H1 (cell line): ENCODE data around the gene COPG1. TPM values are rescaled to one million over a fixed set of nuclear protein-coding genes. Genes with fewer than 3 reads are reported as not detected.
"Not testable (repeated sequence)": the region's sequence is repeated elsewhere in the genome, so short reads cannot be mapped to it uniquely, and the experiment has no call there.

Source experiments
- CTCF ChIA-PET: fragments of 300-600 bp; sonication (Branson Sonifier 250); formaldehyde crosslinking; loops from one replicate; lab custom pipeline; 2021; ENCODE audit not compliant: partially characterized antibody; lab: Charles Lee
- POLR2A ChIA-PET: fragments of 300-600 bp; sonication (Branson Sonifier 250); formaldehyde crosslinking; loops from one replicate; lab custom pipeline; 2021; ENCODE audit warnings: inconsistent platforms; ENCODE audit not compliant: partially characterized antibody; lab: Charles Lee
- DNase-seq, 2 experiments: peaks; one replicate each; pipeline versions ENCODE4 v3.0.0 to v3.0.0-alpha.2; 2010 to 2022; ENCODE audit warnings: low spot score in 2 of 2, low read depth in 1 of 2, mixed read lengths in 1 of 2
- FAIRE-seq: peaks from 2 replicates; lab custom pipeline; 2011; peaks lifted over from hg19 to GRCh38; lab: Jason Lieb, UNC
- H2AFZ ChIP-seq: 2 replicates; pipeline ENCODE4 v1.8.1; 2012; ENCODE audit warnings: low read length, inconsistent platforms
- H2AK5ac ChIP-seq: 2 replicates; pipeline ENCODE4 v1.6.1; 2013; ENCODE audit warnings: low read depth, low read length
- H2BK120ac ChIP-seq: replicated peaks from 2 replicates; pipeline ENCODE3; 2013; ENCODE audit warnings: low read depth, low read length, inconsistent platforms
- H2BK12ac ChIP-seq: 2 replicates; pipeline ENCODE4 v1.6.1; 2013; ENCODE audit warnings: low read depth, low read length
- H2BK15ac ChIP-seq: 2 replicates; pipeline ENCODE4 v1.6.1; 2013; ENCODE audit warnings: low read length
- H2BK20ac ChIP-seq: 2 replicates; pipeline ENCODE4 v1.6.1; 2013; ENCODE audit warnings: low read length
- H2BK5ac ChIP-seq: 2 replicates; pipeline ENCODE4 v1.6.1; 2013; ENCODE audit warnings: low read depth, low read length
- H3K14ac ChIP-seq: 2 replicates; pipeline ENCODE4 v1.6.1; 2013; ENCODE audit warnings: inconsistent platforms; ENCODE audit not compliant: insufficient read length
- H3K18ac ChIP-seq: 2 replicates; pipeline ENCODE4 v1.6.1; 2013; ENCODE audit warnings: low read length; ENCODE audit errors: extremely low read depth
- H3K23ac ChIP-seq: 2 replicates; pipeline ENCODE4 v1.6.1; 2013; ENCODE audit warnings: inconsistent platforms; ENCODE audit not compliant: insufficient read length
- H3K23me2 ChIP-seq: 2 replicates; pipeline ENCODE4 v1.6.1; 2013; ENCODE audit warnings: low read depth, low read length
- H3K27ac ChIP-seq: 2 replicates; pipeline ENCODE4 v1.6.1; 2011; ENCODE audit warnings: low read depth, low read length, inconsistent platforms
- H3K27me3 ChIP-seq, 4 experiments: replicated peaks in 1 of 4; 1 replicate in 1 of 4; 2 replicates in 3 of 4; pipeline versions ENCODE4 v1.6.1 to v1.8.1; 2011 to 2013; ENCODE audit warnings: low read length in 3 of 4, mild to moderate bottlenecking in 3 of 4, inconsistent platforms in 2 of 4, mixed read lengths in 2 of 4, moderate library complexity in 1 of 4; ENCODE audit not compliant: control insufficient read depth in 3 of 4, insufficient read depth in 3 of 4; ENCODE audit errors: extremely low read depth in 1 of 4
- H3K36me3 ChIP-seq, 4 experiments: 2 replicates each; pipeline versions ENCODE4 v1.6.1 to v1.8.1; 2011 to 2013; ENCODE audit warnings: mild to moderate bottlenecking in 4 of 4, low read length in 3 of 4, moderate library complexity in 2 of 4, control low read depth in 1 of 4, inconsistent platforms in 1 of 4; ENCODE audit not compliant: insufficient read depth in 4 of 4, control insufficient read depth in 2 of 4
- H3K4ac ChIP-seq: replicated peaks from 2 replicates; pipeline ENCODE3; 2013; ENCODE audit warnings: low read length, low read depth, mixed read lengths, inconsistent platforms; ENCODE audit not compliant: insufficient read length
- H3K4me1 ChIP-seq, 4 experiments: replicated peaks in 1 of 4; 1 replicate in 1 of 4; 2 replicates in 3 of 4; pipeline versions ENCODE4 v1.6.1 to v1.8.1; 2011 to 2013; ENCODE audit warnings: low read length in 3 of 4, inconsistent platforms in 2 of 4, mixed read lengths in 1 of 4; ENCODE audit not compliant: insufficient read depth in 4 of 4, control insufficient read depth in 3 of 4
- H3K4me2 ChIP-seq, 2 experiments: 2 replicates each; pipeline versions ENCODE4 v1.6.1 to v1.8.1; 2011 to 2013; ENCODE audit warnings: low read depth in 2 of 2, low read length in 2 of 2, control low read depth in 1 of 2, inconsistent platforms in 1 of 2, mild to moderate bottlenecking in 1 of 2; ENCODE audit not compliant: insufficient read depth in 1 of 2
- H3K4me3 ChIP-seq, 4 experiments: fragments of 200-600, 300-600 bp in 1 of 4; sonication (generic), shearing (Covaris generic), sonication (Bioruptor Twin) in 1 of 4; 2 replicates each; pipeline versions ENCODE4 v1.5.1 to v1.8.1; 2011 to 2016; ENCODE audit warnings: low read length in 4 of 4, low read depth in 3 of 4, control low read depth in 2 of 4, inconsistent platforms in 2 of 4, mild to moderate bottlenecking in 2 of 4, mixed read lengths in 1 of 4, moderate library complexity in 1 of 4; ENCODE audit not compliant: insufficient read depth in 2 of 4; ENCODE audit errors: extremely low read depth in 1 of 4
- H3K56ac ChIP-seq: replicated peaks from 2 replicates; pipeline ENCODE3; 2013; ENCODE audit warnings: low read depth, mild to moderate bottlenecking, mixed read lengths, low read length, inconsistent platforms; ENCODE audit not compliant: insufficient read length
- H3K79me1 ChIP-seq: 2 replicates; pipeline ENCODE4 v1.6.1; 2013; ENCODE audit warnings: low read depth, low read length, control low read depth
- H3K79me2 ChIP-seq, 2 experiments: 2 replicates each; pipeline versions ENCODE4 v1.6.1 to v1.8.1; 2012 to 2013; ENCODE audit warnings: low read length in 2 of 2, mild to moderate bottlenecking in 2 of 2, inconsistent platforms in 1 of 2; ENCODE audit not compliant: insufficient read depth in 2 of 2, control insufficient read depth in 1 of 2
- H3K9ac ChIP-seq, 4 experiments: replicated peaks in 1 of 4; 1 replicate in 1 of 4; 2 replicates in 3 of 4; pipeline versions ENCODE4 v1.6.1 to v1.8.1; 2011 to 2013; ENCODE audit warnings: low read depth in 3 of 4, low read length in 3 of 4, control low read depth in 2 of 4, mild to moderate bottlenecking in 2 of 4, moderate library complexity in 2 of 4, inconsistent platforms in 1 of 4; ENCODE audit errors: extremely low read depth in 1 of 4
- H3K9me3 ChIP-seq, 2 experiments: 2 replicates each; pipeline versions ENCODE4 v1.6.1 to v1.8.1; 2012 to 2013; ENCODE audit warnings: mild to moderate bottlenecking in 2 of 2, moderate library complexity in 2 of 2, control low read depth in 1 of 2, inconsistent platforms in 1 of 2, low read depth in 1 of 2, low read length in 1 of 2, mixed read lengths in 1 of 2; ENCODE audit not compliant: insufficient read depth in 2 of 2
- H4K20me1 ChIP-seq, 2 experiments: replicated peaks in 1 of 2; 2 replicates each; pipeline versions ENCODE3 to v1.8.1; 2011 to 2013; ENCODE audit warnings: inconsistent platforms in 2 of 2, low read length in 2 of 2, mild to moderate bottlenecking in 1 of 2; ENCODE audit not compliant: insufficient read depth in 2 of 2, control insufficient read depth in 1 of 2
- H4K5ac ChIP-seq: 2 replicates; pipeline ENCODE4 v1.6.1; 2013; ENCODE audit warnings: low read length, low read depth, mixed read lengths, inconsistent platforms; ENCODE audit not compliant: insufficient read length
- H4K8ac ChIP-seq: 2 replicates; pipeline ENCODE4 v1.8.0; 2013; ENCODE audit warnings: mild to moderate bottlenecking, moderate library complexity, low read length, inconsistent platforms; ENCODE audit not compliant: insufficient read depth; ENCODE audit errors: extremely low read depth
- H4K91ac ChIP-seq: replicated peaks from 2 replicates; pipeline ENCODE3; 2013; ENCODE audit warnings: low read length, mixed read lengths, inconsistent platforms; ENCODE audit not compliant: insufficient read length
- WGBS, 2 experiments: shearing (Covaris generic) in 1 of 2; methylation state at CpG; one replicate each; pipeline versions ENCODE4 v1.1.6 to v1.1.7; 2013 to 2015; ENCODE audit warnings: low lambda C conversion rate in 2 of 2, mixed read lengths in 2 of 2, inconsistent platforms in 1 of 2, low coverage in 1 of 2, missing lambda C conversion rate in 1 of 2; ENCODE audit not compliant: insufficient replicate concordance in 2 of 2, insufficient coverage in 1 of 2, insufficient read length in 1 of 2; ENCODE audit errors: extremely low coverage in 1 of 2, missing lambda C conversion rate in 1 of 2; 5-methylcytosine and 5-hydroxymethylcytosine counted together
- polyA plus RNA-seq, 7 experiments: library from polyadenylated mRNA; depleted of rRNA in 3 of 7; stranded (reverse) in 5 of 7; unstranded in 2 of 7; fragments of >200 nt in 5 of 7; fragments of 200-250 nt in 2 of 7; gene quantifications; 1 replicate in 5 of 7; 2 replicates in 1 of 7; 4 replicates in 1 of 7; pipeline versions ENCODE4 v1.2.1 to v1.2.3, GENCODE V29; 2011 to 2013; ENCODE audit warnings: missing spikeins in 2 of 7, mixed read lengths in 2 of 7
- total RNA-seq: library from RNA; stranded (reverse); fragmentation: NEBNext Ultra II Directional; extraction: Animal tissue kit (Norgen Biotek cat#: 25700); gene quantifications from 2 replicates; pipeline ENCODE4 v1.2.1, GENCODE V29; 2021

The COPG1 gene
- total and polyA plus RNA-seq, 2 of the 8 experiments (the other 6 are each of a cell fraction or from before 2014, with no cell fraction given): 52.7 to 106 TPM

DNA sequence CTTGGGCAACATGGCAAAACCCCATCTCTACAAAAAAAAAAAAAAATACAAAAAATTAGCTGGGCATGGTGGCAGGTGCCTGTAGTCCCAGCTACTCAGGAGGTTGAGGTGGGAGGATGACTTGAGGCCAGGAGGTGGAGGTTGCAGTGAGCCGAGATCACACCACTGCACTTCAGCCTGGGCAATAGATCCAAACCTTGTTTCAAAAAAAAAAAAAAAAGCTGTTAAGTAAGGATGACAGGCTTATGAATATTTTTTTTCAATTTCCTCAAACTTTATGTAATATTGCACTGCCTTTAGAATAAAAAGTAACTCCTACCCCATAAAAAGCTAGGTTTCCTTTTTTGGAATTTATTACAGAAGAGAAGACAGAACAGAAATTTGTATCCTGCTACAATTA lies 25.0 kb upstream of the COPG1 start:
- not testable (repeated sequence) for H3K4me2 ChIP-seq, FAIRE-seq, H3K23me2 ChIP-seq, H3K9ac ChIP-seq, H3K14ac ChIP-seq, H2BK20ac ChIP-seq, H3K79me1 ChIP-seq, H3K9me3 ChIP-seq, H3K4me3 ChIP-seq, H2BK12ac ChIP-seq, H3K79me2 ChIP-seq, H2AFZ ChIP-seq, H4K20me1 ChIP-seq, H4K8ac ChIP-seq, H3K56ac ChIP-seq, H3K18ac ChIP-seq, H3K27ac ChIP-seq, H2BK5ac ChIP-seq, H4K91ac ChIP-seq, H2BK15ac ChIP-seq, DNase-seq, H3K27me3 ChIP-seq, H4K5ac ChIP-seq, H3K36me3 ChIP-seq, H3K4ac ChIP-seq, H2AK5ac ChIP-seq, H3K23ac ChIP-seq, H2BK120ac ChIP-seq
- ChIA-PET POLR2A (interaction anchor here (0.9 to 2.6 kb wide), 4 partner anchors 29 to 63 kb away, joined by 3 to 11 read pairs (median 4); partner anchors contain the start of gene CNBP), CTCF (interaction anchor here (0.7 to 2.8 kb wide), 6 partner anchors 11 to 348 kb away, joined by 3 to 17 read pairs (median 3); partner anchors contain the start of gene COPG1)
- WGBS, 2 experiments: 93% methylated on average over 1 of the region's 1 CpG; no CpG with 5 or more reads in 1 of the 2 experiments
- H3K4me1 ChIP-seq: peaks cover 3 to 12% (median 7%) of the 10 kb centered on the region in 4 experiments
